Ectodermal cell (in vitro differentiated cells): ENCODE data around the gene NGEF.
"Not testable (repeated sequence)": the region's sequence is repeated elsewhere in the genome, so short reads cannot be mapped to it uniquely, and the experiment has no call there.

Experiments
- H3K27ac ChIP-seq: 2 replicates; pipeline ENCODE4 v1.7.0; 2013; ENCODE audit warnings: mild to moderate bottlenecking, low read depth, low read length; ENCODE audit not compliant: insufficient read depth, poor library complexity, severe bottlenecking
- H3K27me3 ChIP-seq: 2 replicates; pipeline ENCODE4 v1.7.0; 2013; ENCODE audit warnings: mild to moderate bottlenecking, low read length; ENCODE audit not compliant: insufficient read depth, control insufficient read depth, poor library complexity, severe bottlenecking
- H3K36me3 ChIP-seq: one replicate; pipeline ENCODE4 v1.7.0; 2013; ENCODE audit warnings: low read length; ENCODE audit not compliant: control insufficient read depth, insufficient read depth
- H3K4me1 ChIP-seq: one replicate; pipeline ENCODE4 v1.7.0; 2013; ENCODE audit warnings: low read length; ENCODE audit not compliant: control insufficient read depth, insufficient read depth
- H3K4me3 ChIP-seq: 2 replicates; pipeline ENCODE4 v1.7.0; 2013; ENCODE audit warnings: low read depth, low read length, control low read depth; ENCODE audit not compliant: insufficient read depth
- H3K9me3 ChIP-seq: 2 replicates; pipeline ENCODE4 v1.7.0; 2013; ENCODE audit warnings: mild to moderate bottlenecking, low read length, moderate library complexity; ENCODE audit not compliant: control insufficient read depth
- WGBS, 2 experiments: methylation state at CpG; one replicate each; pipeline ENCODE4 v1.1.7; 2013; ENCODE audit warnings: missing lambda C conversion rate in 2 of 2; 5-methylcytosine and 5-hydroxymethylcytosine counted together

The NGEF gene

GRCh38 chr2:233056961-233057605, 44.0 kb upstream of the NGEF start:
- H3K36me3 ChIP-seq, result no peaks in the 10 kb centered on the region
- no peak overlapping the region for H3K4me3 ChIP-seq
- H3K27ac ChIP-seq, result no peak overlapping the region
- no peaks in the 10 kb centered on the region for H3K9me3 ChIP-seq
- peaks cover 13% of the 10 kb centered on the region for H3K27me3 ChIP-seq
- H3K4me1 ChIP-seq, result peaks cover 8% of the 10 kb centered on the region
- WGBS, 2 experiments, result 89 to 90% methylated on average over 6 of the region's 6 CpGs

DNA sequence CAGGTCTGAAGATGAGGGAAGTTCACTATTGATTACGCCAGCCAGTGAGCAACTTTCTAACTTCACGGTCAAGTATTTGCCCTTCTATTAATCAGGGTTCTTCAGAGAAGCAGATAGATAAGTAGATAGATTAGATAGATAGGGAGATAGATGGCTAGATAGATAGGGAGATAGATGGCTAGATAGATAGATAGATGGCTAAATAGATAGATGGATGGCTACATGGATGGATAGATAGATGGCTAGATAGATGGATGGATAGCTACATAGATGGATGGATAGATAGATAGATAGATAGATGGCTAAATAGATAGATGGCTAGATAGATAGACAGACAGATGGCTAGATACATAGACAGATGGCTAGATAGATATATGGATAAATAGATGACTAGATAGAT, 42.3 kb upstream of the NGEF start:
- 92 to 96% methylated on average over 2 of the region's 2 CpGs for WGBS, 2 experiments
- Histone ChIP-seq H3K27ac (no peak overlapping the region), H3K27me3 (peaks cover 26% of the 10 kb centered on the region), H3K36me3 (no peaks in the 10 kb centered on the region), H3K4me3 (no peak overlapping the region), H3K9me3 (no peaks in the 10 kb centered on the region), H3K4me1 (no peaks in the 10 kb centered on the region)

DNA sequence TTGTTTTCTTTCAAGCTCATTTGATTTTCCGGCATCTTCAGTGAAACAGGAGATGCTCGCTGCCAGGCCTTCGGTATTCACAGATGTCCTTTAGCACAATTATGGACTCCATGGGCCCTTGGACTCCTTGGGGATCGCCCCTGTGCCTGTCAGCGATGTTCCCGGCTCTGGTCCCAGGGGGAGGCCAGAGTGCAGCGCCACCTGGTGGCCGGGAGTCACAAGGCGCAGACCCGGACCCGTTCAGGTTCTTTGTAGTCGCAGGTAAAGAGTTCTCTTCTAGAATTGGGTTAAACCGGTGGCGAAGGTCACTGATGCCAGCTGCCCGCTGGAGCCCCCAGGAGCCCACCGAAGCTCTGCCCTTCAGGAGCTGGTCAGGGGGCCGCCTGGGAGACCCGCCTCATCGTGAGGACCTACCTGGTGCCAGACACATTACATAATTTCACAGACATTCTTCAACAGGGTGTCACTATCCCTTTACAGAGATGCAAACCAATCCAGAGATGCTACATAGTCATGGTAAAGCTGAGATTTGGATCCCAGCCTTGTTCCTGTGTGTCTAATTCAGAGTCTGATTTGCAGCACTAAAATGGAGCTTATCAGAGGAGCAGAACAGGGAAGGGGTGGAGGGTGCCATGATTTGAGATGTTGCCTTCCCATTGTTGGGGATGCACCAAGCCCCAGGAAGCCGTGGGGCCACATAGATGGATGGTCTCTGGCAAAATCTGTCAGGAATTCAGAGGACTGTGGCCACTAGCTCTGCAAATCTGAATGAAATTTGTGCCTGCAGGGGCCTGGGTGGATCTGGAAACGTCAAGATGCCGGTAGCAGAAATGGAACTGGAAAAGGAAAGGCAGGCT, 41.1 kb upstream of the NGEF start:
- no peak overlapping the region for H3K4me3 ChIP-seq
- H3K9me3 ChIP-seq, result no peaks in the 10 kb centered on the region
- 30 to 31% methylated on average over 22 of the region's 22 CpGs for WGBS, 2 experiments
- H3K27me3 ChIP-seq, result peaks cover 26% of the 10 kb centered on the region
- peaks cover under 1% of the 10 kb centered on the region for H3K4me1 ChIP-seq
- H3K27ac ChIP-seq, result no peak overlapping the region
- no peaks in the 10 kb centered on the region for H3K36me3 ChIP-seq

DNA sequence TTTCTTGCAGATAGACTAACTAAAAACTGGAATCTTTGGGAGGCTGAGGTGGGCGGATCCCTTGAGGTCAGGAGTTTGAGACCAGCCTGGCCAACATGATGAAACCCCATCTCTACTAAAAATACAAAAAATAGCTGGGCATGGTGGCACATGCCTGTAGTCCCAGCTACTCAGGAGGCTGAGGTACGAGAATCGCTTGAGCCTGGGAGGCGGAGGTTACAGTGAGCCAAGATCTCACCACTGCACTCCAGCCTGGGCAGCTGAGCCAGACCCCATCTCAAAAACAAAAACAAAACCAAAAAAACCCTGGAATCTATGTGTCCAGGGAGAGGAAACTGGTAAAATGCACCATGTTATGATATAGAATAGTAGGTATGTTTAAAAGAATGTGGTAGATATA, 39.5 kb upstream of the NGEF start:
- H3K4me1 ChIP-seq, H3K9me3 ChIP-seq, H3K4me3 ChIP-seq, H3K36me3 ChIP-seq, H3K27ac ChIP-seq: not testable (repeated sequence)
- peaks cover 26% of the 10 kb centered on the region for H3K27me3 ChIP-seq
- 91 to 96% methylated on average over 4 of the region's 4 CpGs for WGBS, 2 experiments

GRCh38 chr2:233051241-233052149, 38.4 kb upstream of the NGEF start:
- peaks cover 5% of the 10 kb centered on the region for H3K4me1 ChIP-seq

DNA sequence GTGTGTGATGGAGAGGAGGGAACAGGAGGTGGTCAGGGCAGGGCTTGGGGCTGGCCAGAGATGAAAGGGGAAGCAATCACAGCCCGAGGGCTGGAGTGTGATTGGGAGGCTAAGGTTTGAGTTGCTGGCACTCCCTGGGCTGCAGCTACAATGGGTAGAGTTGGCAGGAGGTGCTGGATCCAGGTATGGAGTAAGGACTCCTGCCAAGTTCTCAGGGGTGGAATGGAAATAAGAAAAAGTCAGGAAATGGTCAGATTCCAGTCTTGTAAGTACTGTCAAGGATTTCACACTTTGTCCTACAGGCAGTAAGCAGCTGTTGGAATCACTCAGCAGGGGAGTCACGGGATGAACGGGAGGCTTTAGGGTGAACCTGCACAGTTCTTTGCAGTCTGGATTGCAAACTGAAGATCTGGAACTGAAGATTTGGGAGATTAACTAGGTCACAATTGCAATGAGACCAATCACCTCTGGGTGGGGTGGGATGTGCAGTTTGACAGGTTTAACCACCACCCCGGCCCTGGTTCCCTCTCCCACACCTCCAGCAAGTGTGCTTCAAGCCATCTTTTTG, 36.2 kb upstream of the NGEF start:
- Histone ChIP-seq H3K4me1 (peaks cover 5% of the 10 kb centered on the region), H3K4me3 (no peak overlapping the region), H3K36me3 (no peaks in the 10 kb centered on the region), H3K27ac (no peak overlapping the region), H3K9me3 (no peaks in the 10 kb centered on the region), H3K27me3 (peaks cover 23% of the 10 kb centered on the region)
- 78 to 80% methylated on average over 4 of the region's 4 CpGs for WGBS, 2 experiments

More at GRCh38 chr2:233051241-233052149, 38.4 kb upstream of the NGEF start:
- Histone ChIP-seq H3K36me3 (no peaks in the 10 kb centered on the region), H3K27me3 (peaks cover 26% of the 10 kb centered on the region), H3K27ac (no peak overlapping the region), H3K9me3 (no peaks in the 10 kb centered on the region), H3K4me3 (no peak overlapping the region)
- WGBS, 2 experiments, result 14 to 16% methylated on average over 24 of the region's 24 CpGs

- H3K4me1 ChIP-seq, result peaks cover 5% of the 10 kb centered on the region
- H3K27me3 ChIP-seq, result peaks cover 17% of the 10 kb centered on the region
- H3K4me3 ChIP-seq, result no peak overlapping the region
- WGBS, 2 experiments, result 88% methylated on average over 10 of the region's 10 CpGs
- H3K9me3 ChIP-seq, result no peaks in the 10 kb centered on the region
- no peak overlapping the region for H3K27ac ChIP-seq
- no peaks in the 10 kb centered on the region for H3K36me3 ChIP-seq
Observed at GRCh38 chr2:233048569-233049193, 35.6 kb upstream of the NGEF start.

GRCh38 chr2:233047667-233048066, 34.6 kb upstream of the NGEF start:
- WGBS, 2 experiments, result 87% methylated on average over 9 of the region's 9 CpGs
- peaks cover 5% of the 10 kb centered on the region for H3K4me1 ChIP-seq
- no peaks in the 10 kb centered on the region for H3K36me3 ChIP-seq
- H3K27me3 ChIP-seq, result peaks cover 14% of the 10 kb centered on the region
- H3K27ac ChIP-seq, result no peak overlapping the region
- H3K9me3 ChIP-seq, result no peaks in the 10 kb centered on the region
- no peak overlapping the region for H3K4me3 ChIP-seq

GRCh38 chr2:233047206-233047605, 34.1 kb upstream of the NGEF start:
- Histone ChIP-seq H3K27me3 (peaks cover 13% of the 10 kb centered on the region), H3K9me3 (no peaks in the 10 kb centered on the region), H3K4me1 (peaks cover 5% of the 10 kb centered on the region), H3K4me3 (no peak overlapping the region), H3K27ac (no peak overlapping the region), H3K36me3 (no peaks in the 10 kb centered on the region)
- WGBS, 2 experiments, result 95 to 96% methylated on average over 3 of the region's 3 CpGs
